Spleen (tissue), 11 donors: ENCODE data around the gene EI24. TPM values are rescaled to one million over a fixed set of nuclear protein-coding genes. Genes with fewer than 3 reads are reported as not detected.
A peak's percentile ranks its signal among the peaks of the same experiment; 100 is the strongest.

Source experiments
- DNase-seq: peaks from one replicate; pipeline ENCODE4 v3.0.0-alpha.2; 2020
- H3K27ac ChIP-seq, 8 donors: fragments of 200-600 bp; sonication (generic) in 7 of 8; 1 replicate in 4 of 8; 2 replicates in 4 of 8; pipeline versions ENCODE4 v1.5.0 to v1.8.0; 2016 to 2021; ENCODE audit warnings: inconsistent platforms in 4 of 8, mild to moderate bottlenecking in 4 of 8, moderate library complexity in 1 of 8
- H3K27me3 ChIP-seq, 7 donors: fragments of 200-600 bp; sonication (generic) in 6 of 7; replicated peaks in 1 of 7; 1 replicate in 4 of 7; 2 replicates in 3 of 7; pipeline versions ENCODE4 v1.5.0 to v1.8.0; 2016 to 2021; ENCODE audit warnings: inconsistent platforms in 3 of 7, mild to moderate bottlenecking in 1 of 7
- H3K36me3 ChIP-seq, 6 donors: fragments of 200-600 bp; sonication (generic) in 5 of 6; 1 replicate in 4 of 6; 2 replicates in 2 of 6; pipeline versions ENCODE4 v1.5.0 to v1.8.0; 2016 to 2021; ENCODE audit warnings: inconsistent platforms in 2 of 6
- H3K4me1 ChIP-seq, 6 donors: fragments of 200-600 bp; sonication (generic) in 5 of 6; 1 replicate in 3 of 6; 2 replicates in 3 of 6; pipeline versions ENCODE4 v1.5.0 to v1.8.0; 2016 to 2021; ENCODE audit warnings: inconsistent platforms in 3 of 6
- H3K4me3 ChIP-seq, 8 donors: fragments of 200-600 bp; sonication (generic) in 7 of 8; 1 replicate in 4 of 8; 2 replicates in 4 of 8; pipeline versions ENCODE4 v1.5.0 to v1.8.0; 2016 to 2021; ENCODE audit warnings: inconsistent platforms in 4 of 8, mild to moderate bottlenecking in 4 of 8, moderate library complexity in 2 of 8
- H3K9me3 ChIP-seq, 8 donors: fragments of 200-600 bp; sonication (generic) in 7 of 8; 1 replicate in 4 of 8; 2 replicates in 4 of 8; pipeline versions ENCODE4 v1.5.0 to v1.8.0; 2016 to 2021; ENCODE audit warnings: inconsistent platforms in 4 of 8
- CTCF ChIP-seq, 11 experiments: fragments of 200-600 bp in 7 of 11; fragments of 450-650 bp in 4 of 11; sonication (generic) in 4 of 11; IDR thresholded peaks in 8 of 11; conservative IDR thresholded peaks in 3 of 11; 1 replicate in 7 of 11; 2 replicates in 4 of 11; pipeline versions ENCODE4 v1.4.0 to v1.8.0; 2016 to 2021; ENCODE audit warnings: antibody characterized with exemption in 11 of 11, inconsistent platforms in 4 of 11, mild to moderate bottlenecking in 1 of 11
- POLR2A ChIP-seq, 3 donors: fragments of 450-650 bp; IDR thresholded peaks; one replicate each; pipeline ENCODE4 v1.5.1; 2017; ENCODE audit warnings: antibody characterized with exemption in 3 of 3, mild to moderate bottlenecking in 1 of 3
- POLR2AphosphoS5 ChIP-seq, 3 donors: sonication (generic); formaldehyde crosslinking; IDR thresholded peaks; one replicate each; pipeline ENCODE4 v1.5.1; 2017; ENCODE audit warnings: antibody characterized with exemption in 3 of 3
- WGBS, 5 donors: extraction: QIAGEN DNeasy Blood & Tissue Kit in 3 of 5; methylation state at CpG; one replicate each; pipeline versions ENCODE4 v1.1.5 to v1.1.7; 2013 to 2018; 5-methylcytosine and 5-hydroxymethylcytosine counted together
- intact Hi-C: fragments of 100-400 bp; cut with DNase I; formaldehyde crosslinking; loops from one replicate; pipeline ENCODE4 v1.15.0; 2023; ENCODE audit warnings: low total_unique reads
- polyA plus RNA-seq, 3 donors: library from polyadenylated mRNA; stranded (reverse); fragments of 200-250 nt; gene quantifications; one replicate each; pipeline ENCODE4 v1.2.1, GENCODE V29; 2013
- total RNA-seq, 7 donors: library from RNA; depleted of rRNA in 3 of 7; stranded (reverse); fragments of >200 nt in 3 of 7; fragmentation: NEBNext Ultra II Directional in 4 of 7; extraction: Animal tissue kit (Norgen Biotek cat#: 25700) in 4 of 7; gene quantifications; one replicate each; pipeline versions ENCODE4 v1.1.0 to v1.2.1, GENCODE V29; 2016 to 2021
- donor health status: healthy with polysubstance abuse.
- donor health status: DM: no; HTN: no; CAD: no; lungs with moderate emphysema.
- donor health status: DM: no; HTN: no; CAD: no.
- donor health status: Bipolar disorder and iron deficiency.
- donor health status: healthy.
- donor health status: DM: no; HTN: no; CAD: no.
- donor health status: DM: yes; HTN: yes; CAD: no.

Gene EI24
- total and polyA plus RNA-seq, 10 donors, result 15.5 to 71.3 (median 41.4) TPM

- H3K4me1 ChIP-seq, result no peaks in the 10 kb centered on the region
- H3K4me3 ChIP-seq, result no peak overlapping the region
- peak overlapping the region in 3 of 8 donors; percentile 1 to 46 (median 12) for H3K27ac ChIP-seq
- H3K27me3 ChIP-seq, result no peaks in the 10 kb centered on the region
- intact Hi-C loops, result no loop called here
- TF ChIP-seq POLR2A (IDR thresholded peaks at IDR 0.05), result no peak
- TF ChIP-seq CTCF (IDR thresholded peaks at IDR 0.05 in 8 of 11, conservative IDR thresholded peaks at IDR 0.05 in 3 of 11), result no peak
- no peak for TF ChIP-seq POLR2AphosphoS5 (IDR thresholded peaks at IDR 0.05)
- no peaks in the 10 kb centered on the region for H3K9me3 ChIP-seq
- 52 to 84% (median 81%) methylated on average over 2 of the region's 2 CpGs for WGBS, 5 donors
- H3K36me3 ChIP-seq, result peaks cover 19 to 100% (median 97%) of the 10 kb centered on the region in 6 donors
- no peak for DNase-seq
Measured at GRCh38 chr11:125578783-125579182, 9.5 kb downstream of the EI24 start.

GRCh38 chr11:125579811-125580210, 10.5 kb downstream of the EI24 start:
- Histone ChIP-seq H3K4me1 (no peaks in the 10 kb centered on the region), H3K36me3 (peaks cover 19 to 100% (median 97%) of the 10 kb centered on the region in 6 donors)
- TF ChIP-seq POLR2A (IDR thresholded peaks at IDR 0.05), result no peak
- TF ChIP-seq CTCF (IDR thresholded peaks at IDR 0.05 in 8 of 11, conservative IDR thresholded peaks at IDR 0.05 in 3 of 11), result no peak
- no peak for TF ChIP-seq POLR2AphosphoS5 (IDR thresholded peaks at IDR 0.05)

GRCh38 chr11:125583496-125583895, 14.2 kb downstream of the EI24 start:
- intact Hi-C loops, result no loop called here
- WGBS, 5 donors, result 96 to 98% (median 97%) methylated on average over 11 of the region's 11 CpGs
- no peaks in the 10 kb centered on the region for H3K27me3 ChIP-seq
- H3K27ac ChIP-seq, result no peak overlapping the region
- no peaks in the 10 kb centered on the region for H3K9me3 ChIP-seq
- no peaks in the 10 kb centered on the region for H3K4me1 ChIP-seq
- no peak overlapping the region for H3K4me3 ChIP-seq
- no peak for DNase-seq
- peaks cover 15 to 72% (median 63%) of the 10 kb centered on the region in 6 donors for H3K36me3 ChIP-seq
- TF ChIP-seq POLR2A (IDR thresholded peaks at IDR 0.05) (no peak), CTCF (IDR thresholded peaks at IDR 0.05 in 8 of 11, conservative IDR thresholded peaks at IDR 0.05 in 3 of 11) (no peak), POLR2AphosphoS5 (IDR thresholded peaks at IDR 0.05) (no peak)

More at GRCh38 chr11:125579811-125580210, 10.5 kb downstream of the EI24 start:
- no peak overlapping the region for H3K27ac ChIP-seq
- intact Hi-C loops, result no loop called here
- 93 to 99% (median 94%) methylated on average over 5 of the region's 5 CpGs for WGBS, 5 donors
- H3K27me3 ChIP-seq, result no peaks in the 10 kb centered on the region
- H3K4me3 ChIP-seq, result no peak overlapping the region
- DNase-seq, result no peak
- H3K9me3 ChIP-seq, result no peaks in the 10 kb centered on the region

GRCh38 chr11:125585487-125585886, 16.2 kb downstream of the EI24 start:
- no peak for DNase-seq
- Histone ChIP-seq H3K27ac (no peak overlapping the region), H3K4me3 (no peak overlapping the region), H3K9me3 (no peaks in the 10 kb centered on the region), H3K36me3 (peaks cover 7 to 52% (median 43%) of the 10 kb centered on the region in 6 donors), H3K4me1 (no peaks in the 10 kb centered on the region), H3K27me3 (no peaks in the 10 kb centered on the region)
- no peak for TF ChIP-seq CTCF (IDR thresholded peaks at IDR 0.05 in 8 of 11, conservative IDR thresholded peaks at IDR 0.05 in 3 of 11)
- no peak for TF ChIP-seq POLR2AphosphoS5 (IDR thresholded peaks at IDR 0.05)
- TF ChIP-seq POLR2A (IDR thresholded peaks at IDR 0.05), result no peak
- WGBS, 5 donors, result 90 to 100% (median 97%) methylated on average over 1 of the region's 1 CpG
- intact Hi-C loops, result no loop called here
